ENCODE data around the gene INMT.

Gene INMT

GRCh38 chr7:30796105-30796869 is 44.4 kb downstream of the INMT start:
- no peaks in the 10 kb centered on the region for H3K9me3 ChIP-seq
- no peaks in the 10 kb centered on the region for H3K36me3 ChIP-seq
- no peak overlapping the region for H3K4me3 ChIP-seq (ENCODE audit: low read depth in 1 of 2, low read length in 1 of 2)
- no peaks in the 10 kb centered on the region for H3K27me3 ChIP-seq
- H3K27ac ChIP-seq: no peak overlapping the region
- H3K4me1 ChIP-seq (ENCODE audit: control insufficient read depth in 1 of 2, insufficient read depth in 1 of 2, low read depth in 1 of 2, low read length in 1 of 2): no peaks in the 10 kb centered on the region
- TF ChIP-seq, protein P1, sequence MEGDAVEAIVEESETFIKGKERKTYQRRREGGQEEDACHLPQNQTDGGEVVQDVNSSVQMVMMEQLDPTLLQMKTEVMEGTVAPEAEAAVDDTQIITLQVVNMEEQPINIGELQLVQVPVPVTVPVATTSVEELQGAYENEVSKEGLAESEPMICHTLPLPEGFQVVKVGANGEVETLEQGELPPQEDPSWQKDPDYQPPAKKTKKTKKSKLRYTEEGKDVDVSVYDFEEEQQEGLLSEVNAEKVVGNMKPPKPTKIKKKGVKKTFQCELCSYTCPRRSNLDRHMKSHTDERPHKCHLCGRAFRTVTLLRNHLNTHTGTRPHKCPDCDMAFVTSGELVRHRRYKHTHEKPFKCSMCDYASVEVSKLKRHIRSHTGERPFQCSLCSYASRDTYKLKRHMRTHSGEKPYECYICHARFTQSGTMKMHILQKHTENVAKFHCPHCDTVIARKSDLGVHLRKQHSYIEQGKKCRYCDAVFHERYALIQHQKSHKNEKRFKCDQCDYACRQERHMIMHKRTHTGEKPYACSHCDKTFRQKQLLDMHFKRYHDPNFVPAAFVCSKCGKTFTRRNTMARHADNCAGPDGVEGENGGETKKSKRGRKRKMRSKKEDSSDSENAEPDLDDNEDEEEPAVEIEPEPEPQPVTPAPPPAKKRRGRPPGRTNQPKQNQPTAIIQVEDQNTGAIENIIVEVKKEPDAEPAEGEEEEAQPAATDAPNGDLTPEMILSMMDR (IDR thresholded peaks at IDR 0.05): no peak

DNA sequence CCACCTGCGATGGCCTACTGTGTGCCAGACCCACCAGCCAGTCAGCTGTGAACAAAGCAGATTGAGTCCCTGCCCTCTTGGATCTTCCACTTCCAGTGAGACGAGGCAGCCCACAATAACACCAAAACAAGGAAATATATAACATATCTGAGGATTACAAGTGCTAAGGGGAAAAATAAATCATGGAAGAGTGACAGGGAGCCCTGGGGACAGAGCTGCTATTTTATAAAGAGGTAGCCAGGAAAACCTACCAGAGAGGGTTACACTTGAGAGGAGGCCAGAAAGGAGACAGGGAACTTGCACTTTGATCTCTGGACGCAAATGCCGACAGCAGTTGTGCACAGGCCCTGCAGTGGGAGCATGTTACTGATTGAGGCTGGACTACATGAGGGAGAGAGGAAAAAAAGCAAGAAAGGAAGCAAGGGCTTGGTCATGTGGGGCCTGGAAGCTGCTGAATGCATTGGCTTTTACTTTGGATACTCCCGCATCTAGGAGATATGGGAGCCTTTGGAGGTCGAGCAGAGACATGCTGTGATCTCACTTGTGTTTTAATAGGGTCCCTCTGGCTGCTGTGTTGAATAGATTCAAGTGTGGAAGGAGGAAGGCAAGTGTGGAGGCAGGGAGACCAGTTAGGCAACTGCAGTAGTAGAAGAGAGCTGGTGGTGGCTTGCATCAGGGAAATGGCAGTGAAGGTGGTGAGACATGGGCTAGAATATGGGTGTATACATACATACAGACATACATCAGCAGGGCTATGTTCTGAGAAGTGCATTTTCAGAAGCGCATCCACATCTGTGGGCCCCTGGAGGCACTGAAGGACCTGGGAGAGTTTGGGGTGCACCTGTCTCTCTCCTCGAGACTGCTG is 45.5 kb downstream of the INMT start:
- Histone ChIP-seq H3K27ac (no peak overlapping the region), H3K36me3 (no peaks in the 10 kb centered on the region), H3K27me3 (no peaks in the 10 kb centered on the region), H3K4me1 (ENCODE audit: control insufficient read depth in 1 of 2, insufficient read depth in 1 of 2, low read depth in 1 of 2, low read length in 1 of 2) (no peaks in the 10 kb centered on the region), H3K4me3 (ENCODE audit: low read depth in 1 of 2, low read length in 1 of 2) (no peak overlapping the region), H3K9me3 (no peaks in the 10 kb centered on the region)
- TF ChIP-seq, protein P1 (IDR thresholded peaks at IDR 0.05): no peak

DNA sequence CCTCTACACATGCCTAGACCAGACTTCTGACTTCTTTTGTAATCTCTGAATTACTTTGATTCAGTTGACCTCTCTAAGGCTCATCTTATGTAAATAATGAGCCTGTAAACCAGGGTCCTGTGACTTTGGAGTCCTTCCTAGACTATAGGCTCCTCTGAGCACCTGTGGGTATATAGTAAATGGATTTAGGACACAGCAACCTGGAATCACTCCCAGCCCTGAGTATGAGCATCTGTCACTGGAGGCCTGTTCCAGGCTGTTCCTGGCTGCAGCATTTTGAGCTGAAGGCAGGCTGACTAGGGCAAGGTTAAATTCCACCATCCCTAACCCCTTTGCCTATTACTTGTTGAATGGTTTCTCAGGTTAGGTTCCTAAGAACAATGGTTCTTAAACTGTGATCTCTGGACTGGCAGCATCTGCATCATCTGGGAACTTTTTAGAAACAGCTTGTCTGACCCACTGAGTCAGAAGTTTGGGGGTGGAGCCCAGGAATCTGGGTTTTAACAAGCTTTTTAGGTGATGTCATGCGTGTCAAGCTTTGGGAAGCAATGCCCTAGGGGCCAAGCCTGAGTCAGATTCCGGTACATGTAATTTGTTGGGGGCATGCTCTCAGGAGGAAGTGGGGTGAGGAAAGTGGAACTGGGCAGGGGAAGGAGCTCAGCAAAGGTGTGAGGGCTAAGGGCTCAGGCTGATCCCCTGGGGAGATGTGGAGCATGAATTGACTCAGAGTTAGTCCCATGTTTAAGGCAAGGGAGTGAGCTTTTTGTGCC is 47.5 kb downstream of the INMT start:
- H3K36me3 ChIP-seq: no peaks in the 10 kb centered on the region
- no peak overlapping the region for H3K4me3 ChIP-seq (ENCODE audit: low read depth in 1 of 2, low read length in 1 of 2)
- H3K27me3 ChIP-seq: no peaks in the 10 kb centered on the region
- H3K27ac ChIP-seq: no peak overlapping the region
- TF ChIP-seq, protein P1 (IDR thresholded peaks at IDR 0.05): no peak
- no peaks in the 10 kb centered on the region for H3K4me1 ChIP-seq (ENCODE audit: control insufficient read depth in 1 of 2, insufficient read depth in 1 of 2, low read depth in 1 of 2, low read length in 1 of 2)
- H3K9me3 ChIP-seq: no peaks in the 10 kb centered on the region

- Histone ChIP-seq H3K36me3 (no peaks in the 10 kb centered on the region), H3K4me1 (ENCODE audit: control insufficient read depth in 1 of 2, insufficient read depth in 1 of 2, low read depth in 1 of 2, low read length in 1 of 2) (no peaks in the 10 kb centered on the region), H3K27ac (no peak overlapping the region), H3K4me3 (ENCODE audit: low read depth in 1 of 2, low read length in 1 of 2) (no peak overlapping the region), H3K27me3 (no peaks in the 10 kb centered on the region), H3K9me3 (no peaks in the 10 kb centered on the region)
- TF ChIP-seq, protein P1 (IDR thresholded peaks at IDR 0.05): no peak
Observed at GRCh38 chr7:30799976-30800661, 48.2 kb downstream of the INMT start.

GRCh38 chr7:30800785-30801252 is 48.9 kb downstream of the INMT start:
- no peaks in the 10 kb centered on the region for H3K9me3 ChIP-seq
- no peaks in the 10 kb centered on the region for H3K36me3 ChIP-seq
- no peaks in the 10 kb centered on the region for H3K27me3 ChIP-seq
- H3K4me3 ChIP-seq (ENCODE audit: low read depth in 1 of 2, low read length in 1 of 2): no peak overlapping the region
- no peaks in the 10 kb centered on the region for H3K4me1 ChIP-seq (ENCODE audit: control insufficient read depth in 1 of 2, insufficient read depth in 1 of 2, low read depth in 1 of 2, low read length in 1 of 2)
- TF ChIP-seq, protein P1 (IDR thresholded peaks at IDR 0.05): no peak
- H3K27ac ChIP-seq: no peak overlapping the region
